HG02759 (cell line): ENCODE data around the gene DNAJC6.

Experiments
- ATAC-seq: cut with Tn5 transposase; IDR thresholded peaks from one replicate; pipeline ENCODE4 v1.9.1; 2021; ENCODE audit warnings: mild to moderate bottlenecking, moderate library complexity; ENCODE audit not compliant: unreplicated experiment

Gene DNAJC6

DNA sequence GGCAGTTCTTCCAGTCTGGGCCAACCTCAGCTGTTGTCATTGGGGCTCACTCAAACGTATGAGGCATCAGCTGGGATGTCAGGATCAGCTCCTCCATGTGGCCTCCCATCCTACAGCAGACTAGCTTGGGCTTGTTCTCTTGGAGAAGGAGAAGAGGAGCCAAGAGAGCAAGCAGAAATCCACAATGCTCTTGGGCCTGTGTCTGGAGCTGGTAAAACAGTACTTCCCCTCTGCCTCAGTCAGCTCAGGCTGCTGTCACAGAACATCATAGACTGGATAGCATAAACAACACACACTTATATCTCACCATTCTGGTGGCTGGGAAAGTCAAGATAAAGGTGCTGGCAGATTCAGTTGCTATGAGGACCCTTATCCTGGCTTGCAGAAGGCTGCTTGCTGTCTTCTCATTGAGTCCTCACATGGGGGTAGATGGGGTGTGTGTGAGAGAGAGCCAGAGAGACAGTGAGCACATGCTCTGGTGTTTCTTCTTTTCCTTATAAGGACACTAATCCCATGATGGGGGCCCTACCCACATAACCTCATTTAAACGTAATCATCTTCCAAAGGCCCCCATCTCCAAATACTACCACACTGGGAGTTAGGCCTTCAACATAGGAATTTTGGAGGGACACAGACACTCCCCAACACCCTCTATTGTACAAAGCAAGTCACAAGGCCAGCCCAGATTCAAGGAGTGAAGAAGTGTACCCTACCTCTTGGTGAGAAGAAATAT lies 16.3 kb upstream of the DNAJC6 start:
- ATAC-seq: no peak

GRCh38 chr1:65297706-65298105 lies 11.6 kb upstream of the DNAJC6 start:
- no peak for ATAC-seq

DNA sequence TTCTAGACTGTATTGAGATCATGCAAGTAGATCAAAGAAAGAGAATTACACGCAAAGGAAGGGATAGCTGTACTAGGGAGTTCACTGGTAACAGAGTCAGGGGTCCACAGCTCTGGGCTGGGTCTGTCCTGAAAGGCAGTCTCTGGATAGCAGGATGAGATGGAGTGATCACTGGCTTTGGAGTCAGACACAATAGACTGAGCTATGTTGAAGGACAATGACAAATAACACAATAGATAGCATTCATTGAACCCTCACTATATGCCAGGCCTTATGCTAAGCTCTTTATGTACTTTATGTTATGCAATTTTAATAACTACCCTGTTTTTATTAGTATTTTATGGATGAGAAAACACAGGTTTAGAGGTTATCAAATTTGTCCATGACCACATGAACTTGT lies 10.0 kb upstream of the DNAJC6 start:
- ATAC-seq: no peak

- no peak for ATAC-seq
Observed at GRCh38 chr1:65308781-65309303, 501 bp upstream of the DNAJC6 start.

- ATAC-seq: no peak
Observed at GRCh38 chr1:65310078-65310587, 790 bp downstream of the DNAJC6 start.

DNA sequence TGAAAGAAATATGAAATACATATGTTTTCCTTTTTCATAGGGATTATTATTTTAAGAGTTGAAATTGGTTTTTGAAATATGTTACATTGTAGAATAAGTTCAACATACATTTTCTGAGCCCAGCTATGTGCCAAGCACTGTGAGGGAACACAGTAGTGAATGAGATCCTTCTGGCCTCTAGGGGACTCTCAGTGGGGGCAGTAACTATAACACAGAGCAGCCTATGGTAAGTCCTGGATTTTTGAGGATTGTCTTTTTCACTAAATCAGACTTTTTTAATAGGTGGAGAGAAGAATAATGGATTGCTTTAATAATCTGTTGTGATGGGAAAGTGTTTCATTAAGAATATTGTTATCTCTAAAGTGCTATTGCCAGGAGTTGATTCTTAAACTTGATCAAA lies 2.4 kb downstream of the DNAJC6 start:
- no peak for ATAC-seq

DNA sequence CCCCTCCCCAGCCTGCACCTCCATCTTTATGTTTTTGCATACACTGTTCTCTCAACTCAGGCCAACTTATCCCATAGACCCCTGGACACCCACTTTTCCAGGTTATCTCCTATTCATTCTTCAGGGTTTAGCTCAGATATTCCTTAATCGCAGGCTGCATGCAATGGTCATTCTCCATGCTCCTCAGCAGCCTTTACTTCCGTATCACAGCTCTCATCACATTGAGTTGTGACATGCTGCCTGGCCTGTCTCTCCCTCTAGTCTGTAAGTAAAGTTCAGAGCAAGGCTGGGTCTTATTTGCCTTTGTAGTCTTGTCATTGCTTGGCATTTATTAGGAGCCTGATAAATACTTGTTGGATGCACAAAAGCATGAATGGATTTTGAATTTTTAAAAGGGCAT lies 6.9 kb downstream of the DNAJC6 start:
- ATAC-seq: no peak

GRCh38 chr1:65317866-65318653 lies 8.7 kb downstream of the DNAJC6 start:
- no peak for ATAC-seq

- ATAC-seq: no peak
Observed at GRCh38 chr1:65319141-65319540, 9.8 kb downstream of the DNAJC6 start.

- no peak for ATAC-seq
Observed at GRCh38 chr1:65319754-65320153, 10.4 kb downstream of the DNAJC6 start.

DNA sequence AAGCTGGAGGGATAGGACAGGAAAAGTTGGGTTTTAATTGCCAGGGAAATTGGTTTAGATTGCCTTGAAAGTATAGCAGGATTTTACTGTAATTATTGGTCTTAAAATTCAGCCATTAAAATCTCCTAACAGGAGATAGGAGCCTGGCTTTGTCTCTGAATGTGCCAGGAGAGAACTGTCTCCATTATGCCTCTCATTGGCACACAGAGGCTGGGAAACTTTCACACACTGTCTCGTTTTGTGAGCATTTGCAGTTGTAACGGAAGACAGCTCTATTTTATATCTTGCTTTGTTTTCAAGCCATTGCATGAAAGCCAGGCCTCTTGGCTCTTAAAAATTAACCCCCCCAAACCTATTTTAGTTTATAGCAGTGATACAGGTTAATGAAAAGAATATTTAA lies 12.5 kb downstream of the DNAJC6 start:
- ATAC-seq: no peak

GRCh38 chr1:65323246-65323645 lies 13.9 kb downstream of the DNAJC6 start:
- ATAC-seq: no peak

- ATAC-seq: no peak
Observed at GRCh38 chr1:65330021-65330420, 20.7 kb downstream of the DNAJC6 start.

- ATAC-seq: no peak
Observed at GRCh38 chr1:65330822-65331221, 21.5 kb downstream of the DNAJC6 start.

DNA sequence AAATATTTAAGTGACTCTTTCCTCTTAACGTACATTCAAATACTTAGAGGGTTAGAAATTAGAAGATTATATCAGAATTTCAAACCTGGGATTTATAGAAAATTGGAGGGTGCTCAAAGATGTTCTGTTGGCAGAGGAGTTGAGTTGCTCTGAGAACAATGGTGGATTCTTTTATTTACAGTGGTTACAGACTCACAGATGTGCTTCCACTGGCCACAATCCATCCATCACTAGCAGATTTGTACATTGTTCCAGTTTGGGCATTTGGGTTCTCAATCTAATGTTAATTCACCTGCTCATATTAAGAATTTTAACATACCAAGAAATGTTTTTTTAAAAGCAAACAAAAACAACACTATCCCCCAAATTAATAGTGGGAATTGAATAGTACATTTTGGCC lies 23.5 kb downstream of the DNAJC6 start:
- no peak for ATAC-seq

GRCh38 chr1:65334081-65334480 lies 24.7 kb downstream of the DNAJC6 start:
- ATAC-seq: no peak

DNA sequence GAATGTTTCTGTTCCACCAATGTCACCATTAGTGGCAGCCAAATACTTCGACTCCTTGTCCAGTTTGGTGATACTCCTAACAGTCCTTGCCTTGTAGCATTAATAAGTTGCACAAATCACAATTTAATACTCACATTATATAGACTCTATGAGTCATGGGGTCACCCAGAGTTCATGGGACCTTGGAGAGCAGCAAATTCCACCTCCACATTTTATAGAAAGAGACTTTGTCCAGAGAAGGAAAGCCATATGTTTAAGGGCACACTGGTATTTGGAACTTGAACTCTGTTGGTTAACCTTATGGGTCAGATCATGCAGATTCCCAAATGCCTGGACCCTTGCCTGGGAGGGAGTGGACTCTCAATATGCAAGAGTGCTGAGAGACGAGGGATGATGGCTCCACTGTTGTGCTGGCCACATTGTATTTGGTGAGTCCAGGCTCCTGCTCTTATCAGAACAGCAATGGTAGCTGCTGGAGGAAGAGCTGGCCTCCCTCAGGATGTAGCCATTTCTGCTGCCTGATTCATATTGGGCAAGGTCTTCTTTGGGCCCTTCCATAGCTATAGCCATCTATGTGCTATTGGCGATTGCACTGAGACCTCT lies 30.6 kb downstream of the DNAJC6 start:
- ATAC-seq: no peak

DNA sequence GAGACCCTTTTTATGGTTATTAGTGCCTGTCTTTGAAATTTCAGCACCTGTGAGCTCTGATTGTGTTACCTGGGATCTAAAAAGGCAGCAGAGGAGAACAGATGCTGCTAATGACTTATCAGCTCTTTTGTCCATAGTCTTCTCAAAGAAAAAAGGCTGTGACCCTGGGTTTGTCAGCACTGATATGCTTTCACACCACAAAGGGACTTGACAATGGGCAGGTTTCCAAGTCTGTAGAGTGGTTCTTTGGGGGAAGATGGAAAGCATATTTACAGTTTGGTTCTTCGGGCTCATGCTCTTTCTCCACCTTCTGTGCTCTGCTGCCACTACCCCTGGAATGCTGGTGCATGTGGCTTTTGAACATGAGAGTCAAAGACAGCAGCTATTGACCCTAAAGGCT lies 32.0 kb downstream of the DNAJC6 start:
- no peak for ATAC-seq

GRCh38 chr1:65343286-65343685 lies 33.9 kb downstream of the DNAJC6 start:
- no peak for ATAC-seq

DNA sequence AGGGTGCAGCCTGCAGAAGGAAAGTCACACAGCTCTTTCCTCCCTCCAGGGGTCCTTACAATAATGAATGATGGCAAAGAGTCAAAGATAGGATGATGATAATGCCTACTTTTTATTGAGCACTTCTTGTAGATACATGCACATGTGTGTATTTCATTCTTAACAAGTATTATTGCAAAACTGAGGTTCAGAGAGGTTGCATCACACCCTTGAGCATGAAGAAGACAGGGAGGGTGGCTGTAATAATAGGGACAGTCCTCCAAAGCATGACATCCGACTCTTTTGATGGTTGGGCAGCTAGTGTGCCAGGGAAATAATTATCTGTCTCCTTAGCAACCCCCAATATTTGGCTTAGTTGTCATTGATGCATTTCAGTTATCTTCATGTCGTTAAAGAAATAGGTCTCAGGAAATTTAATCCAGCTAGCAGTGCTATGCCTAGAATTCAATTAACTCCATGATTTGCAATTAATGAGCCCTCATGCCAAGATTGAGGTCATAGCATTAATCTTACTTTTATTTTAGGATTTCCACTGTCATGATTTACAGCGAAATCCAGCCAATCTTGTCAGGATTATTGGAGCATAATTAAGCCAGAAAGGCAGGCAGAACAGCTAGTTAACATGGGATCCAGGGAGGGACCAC lies 35.0 kb downstream of the DNAJC6 start:
- ATAC-seq: no peak

GRCh38 chr1:65346190-65346589 lies 36.8 kb downstream of the DNAJC6 start:
- ATAC-seq: no peak
